HG03196 (cell line): ENCODE data around the gene FAAP100.
"Not testable (repeated sequence)": the region's sequence is repeated elsewhere in the genome, so short reads cannot be mapped to it uniquely, and the experiment has no call there.

Experiments
- ATAC-seq: cut with Tn5 transposase; IDR thresholded peaks from one replicate; pipeline ENCODE4 v1.9.1; 2021; ENCODE audit not compliant: unreplicated experiment

The FAAP100 gene

DNA sequence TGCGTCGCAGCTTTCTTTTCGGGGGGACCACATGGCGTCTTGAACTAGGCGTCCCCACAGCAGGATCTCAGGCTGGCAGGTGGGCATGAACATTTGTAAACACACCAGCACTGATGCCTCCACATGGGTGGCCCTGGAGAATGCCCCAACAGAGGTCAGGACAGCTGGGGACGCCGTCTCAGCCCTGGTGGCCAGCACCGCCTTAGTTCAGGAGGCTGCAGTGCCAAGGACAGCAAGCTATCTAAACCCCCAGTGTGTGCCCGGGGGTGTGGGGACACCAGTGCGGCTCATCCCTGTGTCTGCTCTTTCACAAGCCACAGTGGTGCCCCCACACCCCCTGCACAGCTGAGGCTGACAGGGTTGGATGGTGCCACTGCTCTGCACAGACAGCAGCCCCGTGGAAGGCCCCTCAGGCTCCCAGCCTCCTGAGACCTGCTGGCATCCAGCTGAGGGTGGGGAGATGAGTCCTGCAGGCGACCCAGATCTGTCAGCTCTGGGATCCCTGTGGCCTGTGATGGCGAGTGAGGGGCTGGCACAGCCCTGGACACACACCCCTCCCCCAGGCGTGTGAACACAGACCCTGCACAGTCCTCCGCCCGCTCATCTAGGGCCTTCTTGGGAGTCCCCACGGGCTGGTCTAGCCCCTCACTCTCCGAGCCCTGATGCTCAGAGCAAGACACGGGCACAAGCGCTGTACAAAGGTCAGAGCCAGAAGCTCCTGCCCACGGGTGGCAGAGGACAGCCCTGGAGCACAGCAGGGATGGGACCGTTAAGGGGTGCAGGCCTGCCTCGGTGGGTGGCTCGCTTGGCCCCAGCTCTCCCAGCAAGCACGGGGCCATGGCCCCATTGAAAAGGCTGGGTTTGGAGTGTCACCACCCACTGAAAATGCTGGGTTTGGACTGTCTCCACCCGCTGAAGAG, 13.2 kb downstream of the FAAP100 start:
- no peak for ATAC-seq

DNA sequence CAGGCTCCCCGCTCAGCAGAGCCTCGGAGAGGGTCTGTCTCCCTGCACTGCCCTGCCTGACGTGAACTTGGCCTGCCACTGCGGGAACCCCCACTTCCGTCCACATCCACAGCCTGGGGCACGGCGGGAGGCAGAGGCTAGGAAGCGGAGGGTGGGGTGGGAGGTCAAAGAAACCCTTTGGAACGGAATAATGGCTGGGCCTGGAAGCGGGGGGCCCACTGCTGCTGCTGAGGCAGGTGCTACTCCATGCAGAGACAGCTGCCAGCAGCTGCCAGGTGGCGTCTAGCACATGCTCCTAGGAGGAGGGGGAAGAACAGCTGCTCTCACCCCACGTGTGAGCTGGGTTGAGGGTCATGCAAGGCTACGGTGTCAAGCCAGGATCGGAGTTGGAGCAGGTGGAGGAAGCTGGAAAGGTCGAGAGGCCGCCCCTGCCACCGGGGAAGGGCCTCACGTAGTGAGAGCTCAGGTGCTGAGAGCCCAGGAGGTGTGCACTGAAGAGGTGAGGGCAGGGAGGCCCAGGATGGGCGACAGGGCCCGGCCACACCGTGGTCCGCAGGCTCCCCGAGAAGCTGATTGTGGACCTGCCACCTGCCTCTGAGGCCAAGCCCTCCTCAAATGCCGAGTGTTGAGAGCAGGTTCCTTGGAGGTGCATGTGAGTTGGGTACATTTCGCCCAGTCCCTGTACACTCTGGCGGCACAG, 14.1 kb downstream of the FAAP100 start:
- no peak for ATAC-seq

DNA sequence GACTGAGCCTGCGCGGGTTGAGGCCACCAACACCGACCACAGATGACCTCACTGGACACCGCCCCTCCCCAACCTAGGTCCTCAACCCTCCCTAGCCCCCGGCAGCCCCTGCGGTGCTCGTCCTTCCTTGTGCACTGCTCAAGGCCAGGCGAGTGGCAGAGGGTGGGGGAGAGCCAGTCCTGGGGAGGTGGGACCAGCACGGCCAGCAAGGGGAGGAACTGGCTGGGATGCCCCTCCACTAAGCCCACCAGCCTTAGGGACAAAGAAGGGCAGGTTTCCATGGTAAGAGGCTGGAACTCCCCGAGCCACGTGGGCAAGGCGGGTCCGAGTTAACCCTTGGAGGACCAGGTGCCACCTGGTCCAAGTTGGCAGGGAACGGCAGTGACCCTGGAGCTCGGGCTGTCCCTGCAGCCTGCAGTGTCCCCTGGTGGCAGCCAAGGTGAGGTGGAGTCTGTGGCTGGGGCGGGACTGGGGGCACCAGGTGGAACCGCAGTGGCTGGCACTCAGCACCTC, 14.8 kb downstream of the FAAP100 start:
- ATAC-seq = no peak

DNA sequence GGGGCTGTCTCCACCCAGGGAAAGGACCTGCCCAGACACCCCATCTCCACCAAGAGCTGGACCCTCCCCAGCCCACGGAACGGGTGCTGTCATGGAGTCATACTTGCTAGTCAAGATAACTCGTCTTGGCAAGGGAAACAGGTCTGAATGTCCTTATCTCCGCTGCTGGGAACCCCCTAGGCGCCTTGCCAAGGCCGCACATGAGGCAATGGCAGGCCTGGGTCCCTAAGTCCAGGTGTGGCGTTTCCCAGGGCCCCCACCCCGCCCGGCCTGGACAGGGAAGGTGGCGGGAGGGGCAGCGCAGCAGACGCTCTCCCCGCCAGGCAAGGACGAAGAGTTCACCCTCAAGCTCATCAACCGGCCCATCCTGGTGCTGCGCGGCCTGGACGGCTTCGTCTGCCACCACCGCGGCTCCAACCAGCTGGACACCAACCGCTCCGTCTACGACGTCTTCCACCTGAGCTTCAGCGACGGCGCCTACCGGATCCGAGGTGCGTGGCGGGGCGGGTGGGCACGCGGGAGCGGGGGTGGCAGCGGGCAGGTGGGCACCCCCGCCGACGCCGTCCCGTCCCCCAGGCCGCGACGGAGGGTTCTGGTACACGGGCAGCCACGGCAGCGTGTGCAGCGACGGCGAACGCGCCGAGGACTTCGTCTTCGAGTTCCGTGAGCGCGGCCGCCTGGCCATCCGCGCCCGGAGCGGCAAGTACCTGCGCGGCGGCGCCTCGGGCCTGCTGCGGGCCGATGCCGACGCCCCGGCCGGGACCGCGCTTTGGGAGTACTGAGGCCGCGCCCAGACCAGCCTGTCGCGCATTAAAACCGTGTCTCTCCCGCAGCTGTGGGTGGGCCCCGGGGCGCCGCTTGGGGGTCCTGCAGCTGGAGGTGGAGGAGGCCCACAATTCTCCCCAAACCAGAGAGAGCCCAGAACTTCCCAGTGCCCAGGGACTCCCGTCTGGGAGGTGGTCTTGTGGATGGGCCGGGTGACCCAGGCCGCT, 15.6 kb downstream of the FAAP100 start:
- no peak for ATAC-seq

DNA sequence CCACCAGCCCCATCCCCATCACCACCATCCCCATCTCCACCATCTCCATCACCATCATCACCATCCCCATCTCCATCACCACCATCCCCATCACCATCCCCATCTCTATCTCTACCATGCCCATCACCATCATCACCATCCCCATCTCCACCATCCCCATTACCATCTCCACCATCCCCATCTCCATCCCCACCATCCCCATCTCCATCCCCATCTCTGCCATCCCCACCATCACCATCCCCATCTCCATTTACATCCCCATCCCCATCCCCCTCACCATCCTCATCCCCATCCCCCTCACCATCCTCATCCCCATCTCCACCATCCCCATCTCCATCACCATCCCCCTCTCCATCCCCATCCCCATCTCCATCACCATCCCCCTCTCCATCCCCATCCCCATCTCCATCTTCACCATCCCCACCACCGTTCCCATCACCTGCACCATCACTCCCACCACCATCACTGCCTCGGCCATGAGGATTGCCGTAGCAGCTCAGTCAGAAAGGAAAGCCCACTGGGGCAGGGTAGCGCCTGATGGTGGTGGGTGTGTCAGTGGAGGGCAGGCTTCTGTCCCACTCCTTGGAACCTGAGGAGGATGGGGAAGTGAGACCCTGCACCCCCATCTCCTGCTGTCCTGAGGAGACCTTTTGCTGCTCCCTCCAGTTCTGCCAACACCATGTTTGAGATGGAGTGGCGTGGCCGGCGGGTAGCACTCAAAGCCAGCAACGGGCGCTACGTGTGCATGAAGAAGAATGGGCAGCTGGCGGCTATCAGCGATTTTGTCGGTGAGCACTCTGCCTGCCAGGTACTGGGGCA, 16.5 kb downstream of the FAAP100 start:
- no peak for ATAC-seq

DNA sequence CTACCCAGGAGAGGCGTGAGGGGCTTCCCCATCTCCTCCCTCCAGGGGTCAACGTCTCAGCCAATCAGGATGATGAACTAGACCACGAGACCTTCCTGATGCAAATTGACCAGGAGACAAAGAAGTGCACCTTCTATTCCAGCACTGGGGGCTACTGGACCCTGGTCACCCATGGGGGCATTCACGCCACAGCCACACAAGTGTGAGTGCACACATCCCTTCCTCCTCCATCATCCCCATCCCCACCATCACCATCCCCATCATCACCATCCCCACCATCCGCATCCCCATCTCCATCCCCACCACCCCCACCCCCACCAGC, 17.2 kb downstream of the FAAP100 start:
- no peak for ATAC-seq

DNA sequence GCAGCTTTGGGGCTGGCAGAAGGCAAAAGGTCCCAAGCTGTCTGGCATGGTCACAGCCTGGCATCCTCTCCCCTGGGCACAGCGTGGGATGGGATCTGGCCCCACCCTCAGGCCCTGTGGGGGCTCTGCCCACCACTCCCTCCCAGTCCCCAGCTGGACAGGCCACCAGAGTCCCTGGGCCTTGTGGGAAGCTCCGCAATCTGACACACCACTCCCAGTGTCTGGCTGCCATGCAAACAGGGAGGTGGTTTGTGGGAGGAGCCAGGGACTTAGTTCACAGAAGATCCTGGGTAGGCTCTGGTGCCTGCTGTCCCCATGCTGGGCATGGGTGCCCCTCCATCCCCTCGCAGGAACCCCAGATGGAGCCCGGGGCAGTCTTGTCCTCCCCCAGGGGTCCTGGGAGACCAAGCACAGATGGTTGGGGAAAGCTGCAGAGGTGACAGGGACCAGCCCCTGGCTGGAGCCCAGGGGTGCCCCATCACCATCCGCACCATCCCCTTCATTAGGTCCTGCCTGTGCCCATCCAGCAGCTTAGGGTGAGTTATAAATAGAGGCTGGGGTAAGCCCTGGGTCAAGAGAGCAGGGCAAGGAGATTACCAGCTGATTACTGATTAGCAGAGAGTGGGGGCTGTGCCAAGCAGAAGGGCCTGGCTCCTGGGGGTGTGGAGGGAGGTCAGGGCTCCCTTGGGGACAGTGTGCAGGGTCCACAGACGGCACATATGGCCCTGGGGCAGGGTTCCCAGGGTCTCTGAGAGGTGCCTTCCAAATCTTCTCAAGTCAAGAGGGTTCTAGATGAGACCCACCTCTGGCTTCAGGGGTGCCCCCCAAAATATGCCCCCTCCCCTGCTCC, 17.8 kb downstream of the FAAP100 start:
- ATAC-seq = no peak

DNA sequence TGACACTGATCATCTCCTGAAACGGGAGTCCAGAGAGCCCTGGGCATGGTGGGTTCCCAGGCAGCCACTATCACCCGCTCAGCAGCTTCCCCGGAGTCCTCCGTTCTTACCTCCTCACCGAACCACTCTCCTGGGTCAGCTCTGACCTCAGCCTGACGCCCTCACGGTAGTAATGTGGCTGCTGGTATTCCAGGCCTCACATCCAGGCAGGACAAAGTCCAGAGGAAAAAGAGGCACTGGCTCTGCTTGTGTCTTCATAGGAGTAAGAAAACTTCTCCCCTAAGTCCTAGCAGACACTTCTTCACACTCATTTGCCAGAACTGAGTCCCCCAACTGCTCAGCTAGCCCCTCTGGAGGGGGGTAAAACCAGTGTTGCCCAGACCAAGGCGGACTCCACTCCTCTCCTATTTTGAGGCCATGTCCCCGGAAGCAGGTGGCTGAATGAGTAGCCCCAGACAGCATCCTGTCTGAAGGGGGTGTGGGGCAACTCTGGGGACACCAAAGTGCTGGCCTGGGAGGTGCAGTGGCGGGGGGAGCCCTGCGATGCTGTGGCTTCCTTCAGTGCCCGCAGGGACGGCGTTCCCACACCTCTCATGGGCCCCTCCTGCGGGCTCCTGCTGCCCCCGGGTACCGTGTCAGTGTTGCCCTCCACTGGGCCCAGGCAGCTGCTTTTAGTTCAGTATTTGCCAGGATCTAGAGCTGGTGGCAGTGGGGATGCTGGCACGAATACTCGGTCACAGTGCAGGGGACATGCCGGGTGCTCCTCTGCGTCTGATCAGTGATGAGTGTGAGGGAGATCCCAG, 18.6 kb downstream of the FAAP100 start:
- no peak for ATAC-seq

DNA sequence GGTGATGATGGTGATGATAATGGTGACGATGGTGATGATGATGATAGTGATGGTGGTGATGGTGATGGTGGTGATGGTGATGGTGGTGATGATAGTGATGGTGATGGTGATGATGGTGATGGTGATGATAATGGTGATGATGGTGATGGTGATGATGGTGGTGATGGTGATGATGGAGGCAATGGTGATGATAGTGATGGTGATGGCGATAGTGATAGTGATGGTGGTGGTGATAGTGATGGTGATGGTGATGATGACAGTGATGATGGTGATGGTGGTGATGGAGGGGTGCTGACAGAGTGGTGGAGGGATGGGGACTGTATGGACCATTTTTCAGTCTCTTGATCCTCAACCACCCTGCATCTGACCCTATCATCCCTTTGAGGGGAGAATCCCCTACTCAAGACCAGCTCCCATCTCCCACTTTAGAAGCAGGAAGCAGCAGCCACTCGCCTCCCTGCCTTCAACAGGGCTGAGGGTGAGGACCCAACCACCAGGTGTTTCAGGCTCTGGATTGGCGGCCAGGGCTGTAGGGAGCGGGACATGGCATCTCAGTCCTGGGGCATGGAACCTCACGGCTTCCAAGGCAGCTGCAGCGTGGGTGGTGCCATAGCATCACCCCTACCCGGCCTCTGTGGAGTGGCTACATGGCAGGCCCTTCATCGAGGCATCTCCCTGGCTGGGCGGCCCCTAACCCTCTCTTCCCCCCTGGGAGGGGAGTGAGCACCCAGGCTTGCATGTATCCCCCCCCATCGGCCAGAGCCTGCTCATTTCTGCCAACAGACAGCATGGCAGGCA, 19.5 kb downstream of the FAAP100 start:
- no peak for ATAC-seq

DNA sequence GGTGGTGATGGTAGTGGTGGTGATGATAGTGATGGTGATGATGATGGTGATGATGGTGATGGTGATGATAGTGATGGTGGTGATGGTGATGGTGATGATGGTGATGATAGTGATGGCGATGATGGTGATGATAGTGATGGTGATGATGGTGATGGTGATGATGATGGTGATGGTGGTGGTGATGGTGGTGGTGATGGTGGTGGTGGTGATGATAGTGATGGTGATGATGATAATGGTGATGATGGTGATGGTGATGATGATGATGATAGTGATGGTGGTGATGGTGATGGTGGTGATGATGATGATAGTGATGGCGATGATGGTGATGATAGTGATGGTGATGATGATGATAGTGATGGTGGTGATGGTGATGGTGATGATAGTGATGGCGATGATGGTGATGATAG, 20.2 kb downstream of the FAAP100 start:
- ATAC-seq = not testable (repeated sequence)

DNA sequence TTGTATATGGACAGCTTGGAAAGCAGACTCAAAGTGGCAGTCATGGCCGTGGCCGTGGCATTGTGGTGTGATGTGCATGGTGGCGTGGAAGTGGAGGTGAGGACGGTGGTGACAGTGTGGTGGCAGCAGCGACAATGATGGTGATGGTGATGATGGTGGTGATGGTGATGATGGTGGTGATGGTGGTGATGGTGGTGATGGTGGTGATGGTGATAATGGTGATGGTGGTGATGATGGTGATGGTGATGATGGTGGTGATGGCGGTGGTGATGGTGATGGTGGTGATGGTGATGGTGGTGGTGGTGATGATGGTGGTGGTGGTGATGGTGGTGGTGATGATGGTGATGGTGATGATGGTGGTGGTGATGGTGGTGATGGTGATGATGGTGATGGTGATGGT, 21.1 kb downstream of the FAAP100 start:
- not testable (repeated sequence) for ATAC-seq

DNA sequence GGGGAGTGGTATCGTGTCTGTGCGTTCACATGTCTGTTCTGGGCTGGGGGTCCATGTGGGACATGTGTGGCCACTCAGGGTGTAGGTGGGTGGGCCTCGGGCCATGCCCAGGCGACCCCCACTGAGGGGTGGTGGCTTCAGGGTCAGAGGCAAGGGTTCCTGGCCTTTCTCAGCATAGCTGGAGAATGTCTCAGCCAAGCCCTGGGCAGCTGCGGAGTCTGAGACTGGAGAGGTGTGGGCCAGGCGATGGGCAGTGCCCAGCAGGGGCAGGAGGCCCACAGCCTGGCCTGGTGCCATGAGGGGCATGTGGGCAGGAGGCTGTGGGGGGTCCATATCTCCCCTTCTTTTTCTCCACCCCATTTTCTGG, 22.7 kb downstream of the FAAP100 start:
- ATAC-seq = no peak

DNA sequence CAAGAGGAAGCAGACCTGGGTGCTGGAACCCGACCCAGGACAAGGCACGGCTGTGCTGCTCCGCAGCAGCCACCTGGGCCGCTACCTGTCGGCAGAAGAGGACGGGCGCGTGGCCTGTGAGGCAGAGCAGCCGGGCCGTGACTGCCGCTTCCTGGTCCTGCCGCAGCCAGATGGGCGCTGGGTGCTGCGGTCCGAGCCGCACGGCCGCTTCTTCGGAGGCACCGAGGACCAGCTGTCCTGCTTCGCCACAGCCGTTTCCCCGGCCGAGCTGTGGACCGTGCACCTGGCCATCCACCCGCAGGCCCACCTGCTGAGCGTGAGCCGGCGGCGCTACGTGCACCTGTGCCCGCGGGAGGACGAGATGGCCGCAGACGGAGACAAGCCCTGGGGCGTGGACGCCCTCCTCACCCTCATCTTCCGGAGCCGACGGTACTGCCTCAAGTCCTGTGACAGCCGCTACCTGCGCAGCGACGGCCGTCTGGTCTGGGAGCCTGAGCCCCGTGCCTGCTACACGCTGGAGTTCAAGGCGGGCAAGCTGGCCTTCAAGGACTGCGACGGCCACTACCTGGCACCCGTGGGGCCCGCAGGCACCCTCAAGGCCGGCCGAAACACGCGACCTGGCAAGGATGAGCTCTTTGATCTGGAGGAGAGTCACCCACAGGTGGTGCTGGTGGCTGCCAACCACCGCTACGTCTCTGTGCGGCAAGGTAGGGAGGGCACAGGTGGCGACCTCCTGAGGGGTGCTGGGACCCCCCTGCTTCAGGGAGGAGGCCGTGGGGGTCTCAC, 23.3 kb downstream of the FAAP100 start:
- no peak for ATAC-seq

DNA sequence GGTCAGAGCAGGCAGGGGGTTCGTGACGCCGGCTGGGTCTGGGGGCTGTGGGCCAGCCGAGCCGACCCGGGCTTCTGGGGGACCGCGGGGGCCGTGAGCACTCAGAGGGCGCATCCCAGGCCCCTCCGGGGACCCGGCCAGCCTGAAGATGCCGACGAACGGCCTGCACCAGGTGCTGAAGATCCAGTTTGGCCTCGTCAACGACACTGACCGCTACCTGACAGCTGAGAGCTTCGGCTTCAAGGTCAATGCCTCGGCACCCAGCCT, 23.8 kb downstream of the FAAP100 start:
- no peak for ATAC-seq

DNA sequence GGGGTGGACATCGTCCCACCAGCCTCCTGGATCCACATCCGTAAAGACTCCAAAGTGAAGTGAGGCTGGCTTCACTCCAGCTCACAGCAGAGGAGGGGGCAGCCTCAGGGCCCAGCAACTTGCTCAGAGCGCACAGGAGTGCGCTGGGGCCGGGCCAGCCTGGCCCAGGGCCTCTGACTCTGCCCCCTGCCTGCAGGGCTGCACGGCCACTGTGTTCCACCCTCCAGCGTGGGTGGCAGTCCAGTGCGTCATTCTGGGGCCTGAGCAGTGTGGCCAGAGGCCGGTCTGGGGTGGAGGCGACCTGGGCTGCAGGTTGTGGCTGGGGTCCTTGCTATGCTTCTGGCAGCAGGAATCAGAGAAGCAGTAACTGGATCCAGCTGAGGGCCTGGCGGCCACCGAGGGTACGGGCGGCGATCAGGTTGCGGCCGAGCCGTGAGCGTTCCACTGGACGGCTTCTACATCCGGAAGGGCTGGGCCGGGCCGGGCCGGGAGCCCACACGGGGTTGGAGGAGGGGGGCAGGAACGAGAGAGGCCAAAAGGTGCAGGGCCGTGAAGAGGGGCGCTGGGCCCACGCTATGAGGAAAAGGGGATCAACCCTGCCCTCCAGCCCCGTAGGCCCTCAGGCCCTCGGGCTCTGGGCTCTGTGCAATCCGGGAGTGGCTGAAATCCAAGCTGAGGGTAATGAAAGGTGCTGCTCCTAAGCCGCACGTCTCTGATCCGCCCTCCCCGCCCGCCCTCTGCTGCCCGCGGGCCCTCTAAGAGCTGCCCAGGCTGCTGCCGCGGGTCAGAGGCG, 24.4 kb downstream of the FAAP100 start, which contains the start of gene FSCN2:
TSS of gene FSCN2 (plus strand) at position 787 of the 793 bp plus-strand sequence. CDS start 155 bp downstream, outside the sequence.
- no peak for ATAC-seq
